Measurements from ENCODE around the gene CYP2W1. TPM values are rescaled to one million over a fixed set of nuclear protein-coding genes. Genes with fewer than 3 reads are reported as not detected.

The CYP2W1 gene
- total and polyA plus RNA-seq, 2 donors (not counting 3 experiments of a cell fraction or from before 2014, with no cell fraction given) = not detected

- H3K4me3 ChIP-seq (replicated peaks in 1 of 3; ENCODE audit: insufficient read depth in 1 of 3, low read depth in 1 of 3, low read length in 3 of 3) = peak overlapping the region in 2 of 3 experiments; percentile 22 to 24
- no peak for FAIRE-seq
- dilution Hi-C loops (cut with MboI; ENCODE audit: extremely low pct_ligation_motif_present, low sequenced_read_pairs) = no loop called here
- H3K27me3 ChIP-seq (ENCODE audit: control insufficient read depth in 2 of 2, insufficient read depth in 2 of 2, low read length in 2 of 2) = no peaks in the 10 kb centered on the region
- no peaks in the 10 kb centered on the region for H3K9me1 ChIP-seq (replicated peaks; ENCODE audit: control insufficient read depth, extremely low read depth, insufficient read depth, low read length)
- peak overlapping the region; percentile 48 for H3K4me2 ChIP-seq (ENCODE audit: insufficient read depth, low read length)
- ChIA-PET CTCF (interaction anchor here (0.7 to 2.5 kb wide), 8 partner anchors 13 to 201 kb away, joined by 3 to 10 read pairs (median 5); no protein-coding TSS in a partner anchor), POLR2A (interaction anchor here (0.6 to 0.7 kb wide), 2 partner anchors 174 to 205 kb away, joined by 4 to 9 read pairs; no protein-coding TSS in a partner anchor)
- no peak overlapping the region for H3K27ac ChIP-seq (ENCODE audit: insufficient read depth, low read depth, low read length)
- no peak for DNase-seq (ENCODE audit: low read depth, low spot score)
- no TSS peak for BruUV-seq (replicated peaks)
- no peaks in the 10 kb centered on the region for H3K9me3 ChIP-seq (replicated peaks; ENCODE audit: control insufficient read depth, insufficient read depth, low read length)
- H2AFZ ChIP-seq (ENCODE audit: low read depth, low read length) = peak overlapping the region; percentile 93
- peak overlapping the region; percentile 18 for H3K9ac ChIP-seq (replicated peaks; ENCODE audit: extremely low read depth, insufficient read depth, low read length)
- intact Hi-C loops (cut with micrococcal nuclease) = no loop called here
- H3K79me2 ChIP-seq (ENCODE audit: control insufficient read depth, insufficient read depth, low read length) = peaks cover 40% of the 10 kb centered on the region
- TF ChIP-seq, protein P1, sequence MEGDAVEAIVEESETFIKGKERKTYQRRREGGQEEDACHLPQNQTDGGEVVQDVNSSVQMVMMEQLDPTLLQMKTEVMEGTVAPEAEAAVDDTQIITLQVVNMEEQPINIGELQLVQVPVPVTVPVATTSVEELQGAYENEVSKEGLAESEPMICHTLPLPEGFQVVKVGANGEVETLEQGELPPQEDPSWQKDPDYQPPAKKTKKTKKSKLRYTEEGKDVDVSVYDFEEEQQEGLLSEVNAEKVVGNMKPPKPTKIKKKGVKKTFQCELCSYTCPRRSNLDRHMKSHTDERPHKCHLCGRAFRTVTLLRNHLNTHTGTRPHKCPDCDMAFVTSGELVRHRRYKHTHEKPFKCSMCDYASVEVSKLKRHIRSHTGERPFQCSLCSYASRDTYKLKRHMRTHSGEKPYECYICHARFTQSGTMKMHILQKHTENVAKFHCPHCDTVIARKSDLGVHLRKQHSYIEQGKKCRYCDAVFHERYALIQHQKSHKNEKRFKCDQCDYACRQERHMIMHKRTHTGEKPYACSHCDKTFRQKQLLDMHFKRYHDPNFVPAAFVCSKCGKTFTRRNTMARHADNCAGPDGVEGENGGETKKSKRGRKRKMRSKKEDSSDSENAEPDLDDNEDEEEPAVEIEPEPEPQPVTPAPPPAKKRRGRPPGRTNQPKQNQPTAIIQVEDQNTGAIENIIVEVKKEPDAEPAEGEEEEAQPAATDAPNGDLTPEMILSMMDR (IDR thresholded peaks at IDR 0.05; ENCODE audit: extremely low read depth in 1 of 2, insufficient read depth in 1 of 2, low read depth in 1 of 2, low read length in 2 of 2) = no peak
- TF ChIP-seq EZH2 (IDR thresholded peaks at IDR 0.05; ENCODE audit: borderline replicate concordance, low read depth, low read length, severe bottlenecking) (no peak), MYC (IDR thresholded peaks at IDR 0.05; ENCODE audit: low read depth, low read length) (no peak), POLR2A (IDR thresholded peaks at IDR 0.05; ENCODE audit: low read depth, low read length) (no peak), POLR2AphosphoS5 (IDR thresholded peaks at IDR 0.05; ENCODE audit: insufficient read depth, low read depth, low read length) (no peak), JUN (IDR thresholded peaks at IDR 0.05; ENCODE audit: borderline replicate concordance, insufficient read depth, insufficient read length, low read depth) (no peak), GATA2 (IDR thresholded peaks at IDR 0.05; ENCODE audit: insufficient read depth, insufficient read length, low read depth, low read length) (no peak), FOS (IDR thresholded peaks at IDR 0.05; ENCODE audit: borderline replicate concordance, insufficient read depth, low read length) (no peak)
- TF ChIP-seq, protein P2, sequence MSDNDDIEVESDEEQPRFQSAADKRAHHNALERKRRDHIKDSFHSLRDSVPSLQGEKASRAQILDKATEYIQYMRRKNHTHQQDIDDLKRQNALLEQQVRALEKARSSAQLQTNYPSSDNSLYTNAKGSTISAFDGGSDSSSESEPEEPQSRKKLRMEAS (IDR thresholded peaks at IDR 0.05; ENCODE audit: insufficient read depth, insufficient read length) = no peak
- H4K20me1 ChIP-seq (replicated peaks; ENCODE audit: control insufficient read depth, extremely low read depth, insufficient read depth, low read length) = no peaks in the 10 kb centered on the region
- H3K4me1 ChIP-seq (ENCODE audit: control insufficient read depth, extremely low read depth, insufficient read depth, low read length) = peaks cover 9% of the 10 kb centered on the region
- peaks cover 7 to 11% of the 10 kb centered on the region in 2 experiments for H3K36me3 ChIP-seq (ENCODE audit: control insufficient read depth in 2 of 2, extremely low read depth in 1 of 2, insufficient read depth in 2 of 2, low read length in 2 of 2)
These were observed 7.1 kb upstream of the CYP2W1 start for GRCh38 chr7:975702-976473.

All from endothelial cell of umbilical vein (primary cell).